HEK293 (cell line): ENCODE measurements around the gene CNOT8.

ENCODE experiments used
- CTCF ChIA-PET: fragments of 350-600 bp; formaldehyde crosslinking; extraction: SDS; loops from one replicate; lab custom pipeline; 2021; ENCODE audit warnings: antibody characterized with exemption; lab: Yijun Ruan, JAX
- POLR2A ChIA-PET: fragments of 300-600 bp; formaldehyde crosslinking; extraction: SDS; loops from one replicate; lab custom pipeline; 2020; ENCODE audit warnings: antibody characterized with exemption, inconsistent platforms; lab: Yijun Ruan, JAX
- H3K27ac ChIP-seq: fragments of 200-500 bp; sonication (Bioruptor generic); 2 replicates; pipeline ENCODE4 v1.5.1; 2014; ENCODE audit warnings: low read depth, low read length, control low read depth, inconsistent platforms; ENCODE audit errors: extremely low read depth
- H3K36me3 ChIP-seq, 2 experiments: fragments of 200-500 bp in 1 of 2; sonication (Bioruptor generic) in 1 of 2; 1 replicate in 1 of 2; 2 replicates in 1 of 2; pipeline ENCODE4 v1.5.1; 2014 to 2017; ENCODE audit warnings: inconsistent platforms in 2 of 2, low read length in 2 of 2; ENCODE audit not compliant: control insufficient read depth in 2 of 2, insufficient read depth in 1 of 2
- H3K4me1 ChIP-seq: fragments of 200-500 bp; sonication (Bioruptor generic); 2 replicates; pipeline ENCODE4 v1.5.1; 2014; ENCODE audit warnings: mild to moderate bottlenecking, low read length, inconsistent platforms; ENCODE audit not compliant: control insufficient read depth, insufficient read depth
- H3K4me3 ChIP-seq: 2 replicates; pipeline ENCODE4 v1.5.1; 2011; ENCODE audit warnings: low read depth, mild to moderate bottlenecking, control low read depth, low read length, moderate library complexity
- H3K9me3 ChIP-seq: fragments of 200-500 bp; sonication (Bioruptor generic); 2 replicates; pipeline ENCODE4 v1.5.1; 2014; ENCODE audit warnings: low read depth, low read length, inconsistent platforms; ENCODE audit not compliant: control insufficient read depth, insufficient read depth
- AEBP2 ChIP-seq: fragments of 450-650 bp; formaldehyde crosslinking; IDR thresholded peaks from 2 replicates; pipeline ENCODE4 v1.5.1; 2016; ENCODE audit warnings: missing biosample characterization, missing genetic modification characterization, borderline replicate concordance
- OVOL3 ChIP-seq: fragments of 450-650 bp; formaldehyde crosslinking; IDR thresholded peaks from 2 replicates; pipeline ENCODE4 v1.5.1; 2016; ENCODE audit warnings: missing biosample characterization, missing genetic modification characterization
- SETDB1 ChIP-seq: IDR thresholded peaks from one replicate; pipeline ENCODE4 v1.6.1; 2017; ENCODE audit warnings: mild to moderate bottlenecking, low read length, moderate library complexity, mixed read lengths; ENCODE audit not compliant: insufficient read length
- ZNF121 ChIP-seq: fragments of 450-650 bp; formaldehyde crosslinking; IDR thresholded peaks from 2 replicates; pipeline ENCODE4 v1.5.1; 2016; ENCODE audit warnings: missing biosample characterization, missing genetic modification characterization
- ZNF140 ChIP-seq: fragments of 450-650 bp; formaldehyde crosslinking; IDR thresholded peaks from 2 replicates; pipeline ENCODE4 v1.5.1; 2016; ENCODE audit warnings: missing biosample characterization, missing genetic modification characterization
- ZNF146 ChIP-seq: fragments of 450-650 bp; formaldehyde crosslinking; IDR thresholded peaks from 2 replicates; pipeline ENCODE4 v1.5.1; 2016; ENCODE audit warnings: missing biosample characterization, missing genetic modification characterization
- ZNF23 ChIP-seq: fragments of 450-650 bp; formaldehyde crosslinking; IDR thresholded peaks from 2 replicates; pipeline ENCODE4 v1.5.1; 2016; ENCODE audit warnings: missing biosample characterization, missing genetic modification characterization, borderline replicate concordance
- ZNF341 ChIP-seq: fragments of 450-650 bp; formaldehyde crosslinking; IDR thresholded peaks from 2 replicates; pipeline ENCODE4; 2016; ENCODE audit warnings: low read depth, missing biosample characterization, missing genetic modification characterization
- ZNF449 ChIP-seq: fragments of 450-650 bp; formaldehyde crosslinking; IDR thresholded peaks from 2 replicates; pipeline ENCODE4 v1.5.1; 2017; ENCODE audit warnings: missing biosample characterization, mild to moderate bottlenecking, missing genetic modification characterization, moderate library complexity
- ZNF501 ChIP-seq: fragments of 450-650 bp; formaldehyde crosslinking; IDR thresholded peaks from 2 replicates; pipeline ENCODE4 v1.5.1; 2016; ENCODE audit warnings: missing biosample characterization, missing genetic modification characterization
- ZNF518A ChIP-seq: fragments of 450-650 bp; formaldehyde crosslinking; conservative IDR thresholded peaks from 2 replicates; pipeline ENCODE4 v1.5.1; 2016; ENCODE audit warnings: low read depth, missing biosample characterization, missing genetic modification characterization
- ZNF629 ChIP-seq: fragments of 450-650 bp; formaldehyde crosslinking; IDR thresholded peaks from 2 replicates; pipeline ENCODE4 v1.5.1; 2017; ENCODE audit warnings: missing biosample characterization, missing genetic modification characterization

Gene CNOT8

GRCh38 chr5:154837009-154837901 is 21.2 kb upstream of the CNOT8 start (continued):
- no peak for TF ChIP-seq ZNF518A (tag by site-specific recombination)
- TF ChIP-seq, all 188 proteins: peak for 0

- TF ChIP-seq ZNF341 (tag by site-specific recombination) = peak; percentile 89
- TF ChIP-seq ZNF121 = peak; percentile 93
- no peak for TF ChIP-seq OVOL3 (tag by site-specific recombination)
- Histone ChIP-seq H3K4me1 (peaks cover 3% of the 10 kb centered on the region; the same call in 1 of the 2 replicates), H3K27ac (no peak overlapping the region), H3K9me3 (no peaks in the 10 kb centered on the region), H3K36me3 (peaks cover 0 to 4% of the 10 kb centered on the region in 2 experiments; a peak in 2 of 3 replicates), H3K4me3 (no peak overlapping the region)
- CTCF ChIA-PET = interaction anchor here (0.6 kb wide), 1 partner anchor 60 kb away, joined by 3 read pairs; no protein-coding TSS in a partner anchor
- POLR2A ChIA-PET = interaction anchor here (1.0 kb wide), 1 partner anchor 10 kb away, joined by 4 read pairs; no protein-coding TSS in a partner anchor
Observed at GRCh38 chr5:154840435-154841272, 17.8 kb upstream of the CNOT8 start.

- TF ChIP-seq ZNF140 = no peak
- no peak for TF ChIP-seq ZNF629 (tag by site-specific recombination)
- no peak for TF ChIP-seq ZNF501
- no peak for TF ChIP-seq ZNF449 (tag by site-specific recombination)
- TF ChIP-seq ZNF23 (tag by site-specific recombination) = no peak
- no peak for TF ChIP-seq AEBP2
- TF ChIP-seq SETDB1 = no peak
- TF ChIP-seq ZNF146 (tag by site-specific recombination) = no peak
- Histone ChIP-seq H3K4me3 (no peak overlapping the region), H3K9me3 (no peaks in the 10 kb centered on the region), H3K27ac (no peak overlapping the region), H3K4me1 (peaks cover 3% of the 10 kb centered on the region; the same call in 1 of the 2 replicates), H3K36me3 (peaks cover 0 to 4% of the 10 kb centered on the region in 2 experiments; a peak in 2 of 3 replicates)
- CTCF ChIA-PET = interaction anchor here (0.6 kb wide), 1 partner anchor 60 kb away, joined by 3 read pairs; no protein-coding TSS in a partner anchor
- POLR2A ChIA-PET = interaction anchor here (1.0 kb wide), 1 partner anchor 10 kb away, joined by 4 read pairs; no protein-coding TSS in a partner anchor
Observed at GRCh38 chr5:154841273-154841661, 17.2 kb upstream of the CNOT8 start.
